Smooth muscle cell (in vitro differentiated cells): ENCODE data around the gene PANX2. TPM values are rescaled to one million over a fixed set of nuclear protein-coding genes. Genes with fewer than 3 reads are reported as not detected.

ENCODE experiments used
- DNase-seq: peaks from one replicate; lab custom pipeline; 2025; ENCODE audit not compliant: unreplicated experiment; lab: John Stamatoyannopoulos, UW
- H2AFZ ChIP-seq: fragments of 200-600 bp; sonication (generic); 2 replicates; pipeline ENCODE4 v1.6.0; 2016; ENCODE audit warnings: antibody characterized with exemption, low read depth, mild to moderate bottlenecking
- H3F3A ChIP-seq: fragments of 200-600 bp; sonication (generic); 2 replicates; pipeline ENCODE4 v1.6.0; 2017; ENCODE audit warnings: antibody characterized with exemption, low read depth
- H3K27ac ChIP-seq: fragments of 200-600 bp; sonication (generic); 2 replicates; pipeline ENCODE4 v1.5.1; 2016; ENCODE audit warnings: low read depth, mild to moderate bottlenecking
- H3K27me3 ChIP-seq: fragments of 200-600 bp; sonication (generic); 2 replicates; pipeline ENCODE4 v1.6.1; 2016; ENCODE audit warnings: low read depth, mild to moderate bottlenecking
- H3K36me3 ChIP-seq: fragments of 200-600 bp; sonication (generic); 2 replicates; pipeline ENCODE4 v1.5.1; 2016; ENCODE audit warnings: low read depth
- H3K4me1 ChIP-seq: fragments of 200-600 bp; sonication (generic); 2 replicates; pipeline ENCODE4 v1.5.1; 2016; ENCODE audit warnings: low read depth
- H3K4me2 ChIP-seq: fragments of 200-600 bp; sonication (generic); 2 replicates; pipeline ENCODE4 v1.6.0; 2016; ENCODE audit warnings: mild to moderate bottlenecking
- H3K4me3 ChIP-seq: fragments of 200-600 bp; sonication (generic); 2 replicates; pipeline ENCODE4 v1.5.1; 2016; ENCODE audit warnings: mild to moderate bottlenecking
- H3K79me2 ChIP-seq: fragments of 200-600 bp; sonication (generic); 2 replicates; pipeline ENCODE4 v1.6.0; 2016; ENCODE audit warnings: low read depth, mild to moderate bottlenecking
- H3K9ac ChIP-seq: fragments of 200-600 bp; sonication (generic); 2 replicates; pipeline ENCODE4 v1.6.0; 2016; ENCODE audit warnings: low read depth
- H3K9me3 ChIP-seq: fragments of 200-600 bp; sonication (generic); replicated peaks from 2 replicates; pipeline ENCODE4 v1.5.1; 2016; ENCODE audit warnings: low read depth
- H4K20me1 ChIP-seq: fragments of 200-600 bp; sonication (generic); 2 replicates; pipeline ENCODE4 v1.6.0; 2016; ENCODE audit warnings: low read depth
- WGBS: methylation state at CpG from one replicate; pipeline ENCODE4 v1.1.7; 2016; ENCODE audit warnings: low lambda C conversion rate; 5-methylcytosine and 5-hydroxymethylcytosine counted together
- polyA plus RNA-seq: library from polyadenylated mRNA; unstranded; fragments of >200 nt; fragmentation: Nextera tagmentation; extraction: Ambion mirVana; gene quantifications from 2 replicates; pipeline ENCODE4 v1.2.1, GENCODE V29; 2016
- total RNA-seq: library from RNA; depleted of rRNA; stranded (reverse); fragments of >200 nt; gene quantifications from 2 replicates; pipeline ENCODE4 v1.2.3, GENCODE V29; 2014
- TF ChIP-seq, protein P1 (sequence below): fragments of 200-600 bp; sonication (generic); IDR thresholded peaks from 2 replicates; pipeline ENCODE4 v1.5.1; 2017; ENCODE audit warnings: borderline replicate concordance, mild to moderate bottlenecking, antibody characterized with exemption; ENCODE audit not compliant: insufficient read depth, poor library complexity, severe bottlenecking

Gene PANX2
- total and polyA plus RNA-seq, 2 experiments from 2014 or later, result 2.9 to 5.1 TPM

DNA sequence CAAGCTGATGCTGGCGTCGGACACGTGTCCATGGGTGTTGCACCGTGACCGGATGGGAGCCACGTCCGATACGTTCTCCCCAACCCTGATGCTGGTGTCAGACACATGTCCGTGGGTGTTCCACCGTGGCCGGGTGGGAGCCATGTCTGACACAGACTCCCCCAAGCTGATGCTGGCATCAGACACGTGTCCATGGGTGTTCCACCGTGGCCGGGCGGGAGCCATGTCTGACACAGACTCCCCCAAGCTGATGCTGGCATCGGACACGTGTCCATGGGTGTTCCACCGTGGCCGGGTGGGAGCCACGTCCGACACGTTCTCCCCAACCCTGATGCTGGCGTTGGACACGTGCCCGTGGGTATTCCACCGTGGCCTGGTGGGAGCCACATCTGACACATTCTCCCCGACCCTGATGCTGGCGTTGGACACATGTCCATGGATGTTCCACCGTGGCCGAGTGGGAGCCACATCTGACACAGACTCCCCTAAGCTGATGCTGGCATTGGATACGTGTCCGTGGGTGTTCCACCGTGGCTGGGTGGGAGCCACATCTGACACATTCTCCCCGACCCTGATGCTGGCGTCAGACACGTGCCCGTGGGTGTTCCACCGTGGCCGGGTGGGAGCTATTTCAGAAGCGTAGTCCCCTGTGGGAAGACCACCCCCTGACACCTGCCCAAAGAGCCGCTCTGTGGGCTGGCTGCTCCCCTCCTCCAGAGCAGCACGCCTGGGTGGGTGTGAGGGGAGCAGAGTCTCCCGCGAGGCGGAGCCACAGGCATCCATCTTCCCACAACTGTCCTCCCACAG is 50.3 kb downstream of the PANX2 start:
- TF ChIP-seq, protein P1, sequence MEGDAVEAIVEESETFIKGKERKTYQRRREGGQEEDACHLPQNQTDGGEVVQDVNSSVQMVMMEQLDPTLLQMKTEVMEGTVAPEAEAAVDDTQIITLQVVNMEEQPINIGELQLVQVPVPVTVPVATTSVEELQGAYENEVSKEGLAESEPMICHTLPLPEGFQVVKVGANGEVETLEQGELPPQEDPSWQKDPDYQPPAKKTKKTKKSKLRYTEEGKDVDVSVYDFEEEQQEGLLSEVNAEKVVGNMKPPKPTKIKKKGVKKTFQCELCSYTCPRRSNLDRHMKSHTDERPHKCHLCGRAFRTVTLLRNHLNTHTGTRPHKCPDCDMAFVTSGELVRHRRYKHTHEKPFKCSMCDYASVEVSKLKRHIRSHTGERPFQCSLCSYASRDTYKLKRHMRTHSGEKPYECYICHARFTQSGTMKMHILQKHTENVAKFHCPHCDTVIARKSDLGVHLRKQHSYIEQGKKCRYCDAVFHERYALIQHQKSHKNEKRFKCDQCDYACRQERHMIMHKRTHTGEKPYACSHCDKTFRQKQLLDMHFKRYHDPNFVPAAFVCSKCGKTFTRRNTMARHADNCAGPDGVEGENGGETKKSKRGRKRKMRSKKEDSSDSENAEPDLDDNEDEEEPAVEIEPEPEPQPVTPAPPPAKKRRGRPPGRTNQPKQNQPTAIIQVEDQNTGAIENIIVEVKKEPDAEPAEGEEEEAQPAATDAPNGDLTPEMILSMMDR, result no peak

DNA sequence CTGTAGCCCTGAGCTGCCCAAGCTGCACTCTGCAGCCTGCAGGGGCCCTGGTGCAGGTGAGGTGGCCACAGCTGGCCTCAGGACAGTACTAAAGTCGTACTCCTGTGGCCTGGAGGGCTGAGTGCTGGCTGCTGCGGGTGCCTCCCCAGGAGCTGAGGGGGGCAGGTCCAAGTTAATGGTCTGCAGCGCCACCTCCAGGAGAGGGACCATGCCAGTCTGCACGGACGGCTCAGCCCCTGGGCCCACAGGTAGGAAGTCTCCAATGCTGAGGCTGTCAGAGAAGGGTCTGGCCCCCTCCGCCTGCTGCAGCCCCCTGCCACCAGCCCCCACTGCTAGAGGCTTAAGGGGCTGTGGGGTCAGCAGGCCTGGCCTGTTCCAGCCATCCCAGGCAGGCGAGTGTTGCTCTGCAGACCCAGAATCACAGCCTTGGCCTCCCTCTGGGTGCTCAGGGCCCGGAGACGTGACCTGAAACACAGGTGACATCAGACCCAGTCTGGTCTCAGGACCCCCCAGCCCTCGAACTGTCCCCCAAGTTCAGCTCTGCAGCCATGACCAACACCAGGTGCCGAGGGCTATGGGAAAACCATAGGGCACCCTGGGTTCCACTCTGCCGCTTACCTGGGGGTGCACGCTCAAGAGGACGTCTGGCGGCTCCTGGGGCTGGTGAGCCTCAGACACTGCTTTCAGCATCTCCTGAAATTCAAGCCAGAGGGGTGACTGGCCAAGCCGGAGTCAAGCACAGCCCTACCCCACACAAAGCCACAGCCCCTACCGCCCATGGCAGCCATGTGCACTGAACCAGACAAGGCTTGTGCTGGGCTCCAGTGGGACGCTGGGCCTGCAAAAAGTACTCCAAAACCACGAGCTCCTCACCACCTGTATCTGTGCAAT is 51.1 kb downstream of the PANX2 start:
- Histone ChIP-seq H3K79me2 (no peaks in the 10 kb centered on the region), H3K9me3 (no peaks in the 10 kb centered on the region), H3K36me3 (no peaks in the 10 kb centered on the region), H3K4me3 (no peak overlapping the region), H2AFZ (no peak overlapping the region), H3K27me3 (no peaks in the 10 kb centered on the region), H3F3A (no peaks in the 10 kb centered on the region), H3K4me2 (no peak overlapping the region), H3K4me1 (no peaks in the 10 kb centered on the region), H3K27ac (no peak overlapping the region), H3K9ac (no peak overlapping the region), H4K20me1 (peaks cover 24% of the 10 kb centered on the region)
- 95% methylated on average over 18 of the region's 19 CpGs for WGBS
- DNase-seq, result no peak
- TF ChIP-seq, protein P1, result no peak

More for the DNA sequence above, 50.3 kb downstream of the PANX2 start:
- Histone ChIP-seq H3K4me3 (no peak overlapping the region), H3K4me2 (no peak overlapping the region), H2AFZ (no peak overlapping the region), H3K27me3 (no peaks in the 10 kb centered on the region), H4K20me1 (peaks cover 32% of the 10 kb centered on the region), H3K27ac (no peak overlapping the region), H3K36me3 (no peaks in the 10 kb centered on the region), H3F3A (no peaks in the 10 kb centered on the region), H3K79me2 (no peaks in the 10 kb centered on the region), H3K9ac (no peak overlapping the region), H3K9me3 (no peaks in the 10 kb centered on the region), H3K4me1 (no peaks in the 10 kb centered on the region)
- DNase-seq, result no peak
- 97% methylated on average over 41 of the region's 45 CpGs for WGBS

DNA sequence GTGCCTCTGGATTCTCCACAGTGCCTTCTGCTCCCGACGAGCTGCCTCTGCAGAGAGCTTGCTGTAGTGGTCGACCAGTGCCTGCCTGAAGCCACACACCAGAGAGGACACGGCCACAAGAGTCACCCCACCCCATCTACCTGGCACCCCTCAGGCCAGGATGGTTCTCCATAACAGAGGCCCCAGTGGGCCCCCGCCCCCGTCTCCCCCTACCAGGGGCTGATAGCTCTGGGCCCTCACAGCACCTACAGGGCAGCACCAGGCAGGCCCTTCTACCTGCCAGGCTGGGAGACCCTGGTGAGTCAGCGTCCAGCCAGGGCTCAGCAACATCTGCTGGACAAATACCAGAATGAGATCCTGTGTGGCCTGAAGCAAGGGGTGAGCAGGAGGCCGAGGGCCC is 52.0 kb downstream of the PANX2 start:
- 95% methylated on average over 8 of the region's 8 CpGs for WGBS
- H3K79me2 ChIP-seq, result no peaks in the 10 kb centered on the region
- H3K36me3 ChIP-seq, result no peaks in the 10 kb centered on the region

More for the DNA sequence above, 52.0 kb downstream of the PANX2 start:
- Histone ChIP-seq H2AFZ (no peak overlapping the region), H3K9ac (no peak overlapping the region), H3K4me1 (no peaks in the 10 kb centered on the region), H3K27me3 (no peaks in the 10 kb centered on the region), H4K20me1 (peaks cover 19% of the 10 kb centered on the region), H3F3A (no peaks in the 10 kb centered on the region), H3K4me3 (no peak overlapping the region), H3K4me2 (no peak overlapping the region), H3K27ac (no peak overlapping the region), H3K9me3 (no peaks in the 10 kb centered on the region)
- TF ChIP-seq, protein P1, result no peak
- DNase-seq, result no peak
